CD4-positive, alpha-beta memory T cell (primary cell): Measurements from ENCODE around the gene FOXP4. TPM values are rescaled to one million over a fixed set of nuclear protein-coding genes. Genes with fewer than 3 reads are reported as not detected.

Experiments used
- CTCF ChIA-PET: fragments of 350-600 bp; sonication (Branson Sonifier 250); formaldehyde crosslinking; loops from one replicate; lab custom pipeline; 2021; ENCODE audit warnings: inconsistent platforms; ENCODE audit not compliant: partially characterized antibody; lab: Charles Lee
- POLR2A ChIA-PET: fragments of 350-600 bp; sonication (Branson Sonifier 250); formaldehyde crosslinking; loops from one replicate; lab custom pipeline; 2021; ENCODE audit not compliant: partially characterized antibody; lab: Charles Lee
- DNase-seq, 5 donors: peaks; one replicate each; pipeline versions ENCODE4 v3.0.0 to v3.0.0-alpha.2; 2020 to 2022; ENCODE audit warnings: mixed read lengths in 1 of 5
- H3K27ac ChIP-seq: one replicate; pipeline ENCODE4 v1.7.0; 2013; ENCODE audit warnings: low read depth, low read length
- H3K27me3 ChIP-seq: 2 replicates; pipeline ENCODE4 v1.7.0; 2013; ENCODE audit warnings: mild to moderate bottlenecking, low read length, moderate library complexity; ENCODE audit not compliant: insufficient read depth
- H3K36me3 ChIP-seq: 2 replicates; pipeline ENCODE4 v1.7.0; 2013; ENCODE audit warnings: mild to moderate bottlenecking, low read length, moderate library complexity; ENCODE audit not compliant: insufficient read depth
- H3K4me1 ChIP-seq: 2 replicates; pipeline ENCODE4 v1.7.0; 2013; ENCODE audit warnings: mild to moderate bottlenecking, low read length, moderate library complexity; ENCODE audit not compliant: insufficient read depth
- H3K4me3 ChIP-seq, 2 donors: one replicate each; pipeline ENCODE4 v1.7.0; 2013; ENCODE audit warnings: low read length in 2 of 2, mild to moderate bottlenecking in 1 of 2
- H3K9me3 ChIP-seq, 2 donors: one replicate each; pipeline ENCODE4 v1.7.0; 2013; ENCODE audit warnings: low read length in 2 of 2, control low read depth in 1 of 2; ENCODE audit not compliant: control insufficient read depth in 1 of 2
- H3K27ac Mint-ChIP-seq, 7 donors: one replicate each; pipeline ENCODE4 v1.8.0; 2020 to 2021; ENCODE audit warnings: mixed read lengths in 7 of 7, mild to moderate bottlenecking in 6 of 7, inconsistent platforms in 3 of 7, moderate library complexity in 3 of 7
- H3K27me3 Mint-ChIP-seq, 2 donors: one replicate each; pipeline ENCODE4 v1.8.0; 2020 to 2021; ENCODE audit warnings: mixed read lengths in 2 of 2
- H3K36me3 Mint-ChIP-seq, 2 donors: one replicate each; pipeline ENCODE4 v1.8.0; 2020 to 2021; ENCODE audit warnings: mixed read lengths in 2 of 2, inconsistent platforms in 1 of 2, mild to moderate bottlenecking in 1 of 2
- H3K4me1 Mint-ChIP-seq, 4 donors: one replicate each; pipeline ENCODE4 v1.8.0; 2020 to 2021; ENCODE audit warnings: mixed read lengths in 4 of 4, mild to moderate bottlenecking in 1 of 4
- H3K4me3 Mint-ChIP-seq, 8 donors: one replicate each; pipeline ENCODE4 v1.8.0; 2020 to 2021; ENCODE audit warnings: mixed read lengths in 8 of 8, mild to moderate bottlenecking in 7 of 8, moderate library complexity in 6 of 8, inconsistent platforms in 3 of 8
- H3K9me3 Mint-ChIP-seq, 8 donors: one replicate each; pipeline ENCODE4 v1.8.0; 2020 to 2021; ENCODE audit warnings: mixed read lengths in 8 of 8, mild to moderate bottlenecking in 5 of 8, inconsistent platforms in 3 of 8, moderate library complexity in 1 of 8
- intact Hi-C: fragments of 100-400 bp; cut with micrococcal nuclease; formaldehyde crosslinking; loops from one replicate; pipeline ENCODE4 v1.15.1; 2023
- polyA plus RNA-seq, 2 donors: library from polyadenylated mRNA; unstranded; fragments of 300-500 nt; fragmentation: Illumina TruSeq; gene quantifications; one replicate each; pipeline ENCODE4 v1.2.3, GENCODE V29; 2021
- total RNA-seq, 2 experiments: library from RNA; stranded (reverse); gene quantifications; one replicate each; pipeline ENCODE4 v1.2.3, GENCODE V29; 2021

FOXP4 gene
- total and polyA plus RNA-seq, 4 experiments from 2014 or later = 0.08 to 7.8 (median 4.5) TPM

- no peak overlapping the region for H3K4me3 ChIP-seq
- Mint-ChIP-seq H3K27me3 (peaks cover 0 to 1% of the 10 kb centered on the region in 2 donors), H3K4me3 (no peak overlapping the region), H3K27ac (no peak overlapping the region), H3K4me1 (peaks cover 0 to 10% (median 4%) of the 10 kb centered on the region in 4 donors), H3K36me3 (no peaks in the 10 kb centered on the region), H3K9me3 (peaks cover 0 to 1% (median 0%) of the 10 kb centered on the region in 8 donors)
- H3K9me3 ChIP-seq = no peaks in the 10 kb centered on the region
- H3K4me1 ChIP-seq = peaks cover under 1% of the 10 kb centered on the region
- ChIA-PET POLR2A (interaction anchor here (0.6 kb wide), 1 partner anchor 18 kb away, joined by 3 read pairs; no protein-coding TSS in a partner anchor), CTCF (interaction anchor here (1.0 kb wide), 2 partner anchors 64 to 110 kb away, joined by 3 read pairs; no protein-coding TSS in a partner anchor)
- H3K27ac ChIP-seq = no peak overlapping the region
- intact Hi-C loops = no loop called here
- DNase-seq = no peak
- H3K36me3 ChIP-seq = no peaks in the 10 kb centered on the region
- H3K27me3 ChIP-seq = no peaks in the 10 kb centered on the region
Observed at GRCh38 chr6:41538556-41539182, 7.5 kb upstream of the FOXP4 start.

GRCh38 chr6:41539204-41539603, 7.0 kb upstream of the FOXP4 start:
- peak overlapping the region in 1 of 7 donors; percentile 36 for H3K27ac Mint-ChIP-seq
- H3K4me1 ChIP-seq = no peaks in the 10 kb centered on the region
- H3K4me3 Mint-ChIP-seq = no peak overlapping the region
- no peaks in the 10 kb centered on the region for H3K27me3 ChIP-seq
- H3K9me3 Mint-ChIP-seq = peaks cover 0 to 1% (median 0%) of the 10 kb centered on the region in 8 donors
- intact Hi-C loops = no loop called here
- DNase-seq = no peak
- no peak overlapping the region for H3K27ac ChIP-seq
- H3K9me3 ChIP-seq = no peaks in the 10 kb centered on the region
- H3K36me3 Mint-ChIP-seq = no peaks in the 10 kb centered on the region
- peaks cover 0 to 6% (median 2%) of the 10 kb centered on the region in 4 donors for H3K4me1 Mint-ChIP-seq
- CTCF ChIA-PET = interaction anchor here (0.6 to 1.0 kb wide), 2 partner anchors 63 to 373 kb away, joined by 3 read pairs; no protein-coding TSS in a partner anchor
- no peaks in the 10 kb centered on the region for H3K36me3 ChIP-seq
- POLR2A ChIA-PET = interaction anchor here (0.6 kb wide), 1 partner anchor 18 kb away, joined by 3 read pairs; no protein-coding TSS in a partner anchor
- H3K27me3 Mint-ChIP-seq = peaks cover 0 to 1% of the 10 kb centered on the region in 2 donors
- no peak overlapping the region for H3K4me3 ChIP-seq

- no peak overlapping the region for H3K27ac Mint-ChIP-seq
- H3K4me3 Mint-ChIP-seq = no peak overlapping the region
- no peak for DNase-seq
- H3K9me3 ChIP-seq = no peaks in the 10 kb centered on the region
- H3K4me3 ChIP-seq = no peak overlapping the region
- intact Hi-C loops = no loop called here
- peaks cover 14% of the 10 kb centered on the region for H3K4me1 ChIP-seq
- H3K27me3 Mint-ChIP-seq = peaks cover 0 to 1% of the 10 kb centered on the region in 2 donors
- H3K27ac ChIP-seq = no peak overlapping the region
- H3K36me3 ChIP-seq = no peaks in the 10 kb centered on the region
- no peaks in the 10 kb centered on the region for H3K27me3 ChIP-seq
- H3K36me3 Mint-ChIP-seq = no peaks in the 10 kb centered on the region
- ChIA-PET POLR2A (no interaction called here), CTCF (interaction anchor here (4.1 kb wide), 1 partner anchor 117 kb away, joined by 21 read pairs; no protein-coding TSS in a partner anchor)
- H3K4me1 Mint-ChIP-seq = peaks cover 7 to 17% (median 13%) of the 10 kb centered on the region in 4 donors
- peaks cover 0 to 3% (median 0%) of the 10 kb centered on the region in 8 donors for H3K9me3 Mint-ChIP-seq
Observed at GRCh38 chr6:41541364-41541763, 4.8 kb upstream of the FOXP4 start.

GRCh38 chr6:41543087-41543486, 3.1 kb upstream of the FOXP4 start:
- intact Hi-C loops = no loop called here
- no peak for DNase-seq
- Histone ChIP-seq H3K4me3 (no peak overlapping the region), H3K36me3 (no peaks in the 10 kb centered on the region), H3K27me3 (peaks cover 4% of the 10 kb centered on the region), H3K4me1 (peaks cover 23% of the 10 kb centered on the region), H3K9me3 (no peaks in the 10 kb centered on the region), H3K27ac (no peak overlapping the region)
- H3K36me3 Mint-ChIP-seq = peaks cover 0 to 4% of the 10 kb centered on the region in 2 donors
- peak overlapping the region in 1 of 7 donors; percentile 17 for H3K27ac Mint-ChIP-seq
- POLR2A ChIA-PET = interaction anchor here (1.1 kb wide), 1 partner anchor 11 kb away, joined by 3 read pairs; no protein-coding TSS in a partner anchor
- CTCF ChIA-PET = interaction anchor here (1.4 to 4.1 kb wide), 2 partner anchors 26 to 119 kb away, joined by 3 to 21 read pairs; no protein-coding TSS in a partner anchor
- no peak overlapping the region for H3K4me3 Mint-ChIP-seq
- H3K9me3 Mint-ChIP-seq = peaks cover 0 to 3% (median 0%) of the 10 kb centered on the region in 8 donors
- peaks cover 7 to 23% (median 16%) of the 10 kb centered on the region in 4 donors for H3K4me1 Mint-ChIP-seq
- peaks cover 0 to 1% of the 10 kb centered on the region in 2 donors for H3K27me3 Mint-ChIP-seq

- H3K27ac ChIP-seq = no peak overlapping the region
- H3K4me1 ChIP-seq = peaks cover 37% of the 10 kb centered on the region
- H3K27me3 Mint-ChIP-seq = peaks cover 0 to 2% of the 10 kb centered on the region in 2 donors
Observed at GRCh38 chr6:41545247-41545702, 906 bp upstream of the FOXP4 start.

GRCh38 chr6:41546475-41546865, 289 bp downstream of the FOXP4 start:
- peak in 1 of 5 donors; percentile 53 for DNase-seq
- H3K9me3 ChIP-seq = no peaks in the 10 kb centered on the region
- H3K27ac ChIP-seq = no peak overlapping the region
- CTCF ChIA-PET = no interaction called here
- peaks cover 0 to 2% (median 0%) of the 10 kb centered on the region in 8 donors for H3K9me3 Mint-ChIP-seq
- H3K4me3 Mint-ChIP-seq = peak overlapping the region in 1 of 8 donors; percentile 57
- POLR2A ChIA-PET = interaction anchor here (0.7 to 2.4 kb wide), 4 partner anchors 11 to 121 kb away, joined by 4 to 11 read pairs (median 6); no protein-coding TSS in a partner anchor
- H3K27ac Mint-ChIP-seq = peak overlapping the region in 1 of 7 donors; percentile 40
- peaks cover 0 to 2% of the 10 kb centered on the region in 2 donors for H3K27me3 Mint-ChIP-seq
- H3K4me1 ChIP-seq = peaks cover 37% of the 10 kb centered on the region
- H3K4me1 Mint-ChIP-seq = peaks cover 11 to 47% (median 32%) of the 10 kb centered on the region in 4 donors
- peaks cover 17% of the 10 kb centered on the region for H3K27me3 ChIP-seq
- peak overlapping the region in 1 of 2 donors; percentile 75 for H3K4me3 ChIP-seq
- H3K36me3 Mint-ChIP-seq = peaks cover 9 to 12% of the 10 kb centered on the region in 2 donors
- intact Hi-C loops = loop anchor here (1.0 to 5.0 kb wide), 4 partner anchors 15 to 120 kb away; no protein-coding TSS in a partner anchor
- no peaks in the 10 kb centered on the region for H3K36me3 ChIP-seq

More at GRCh38 chr6:41545247-41545702, 906 bp upstream of the FOXP4 start:
- Mint-ChIP-seq H3K4me1 (peaks cover 11 to 38% (median 26%) of the 10 kb centered on the region in 4 donors), H3K36me3 (peaks cover 5 to 8% of the 10 kb centered on the region in 2 donors), H3K4me3 (peak overlapping the region; percentile 66 to 94 (median 76)), H3K9me3 (peaks cover 0 to 2% (median 0%) of the 10 kb centered on the region in 8 donors), H3K27ac (peak overlapping the region in 2 of 7 donors; percentile 40 to 54)
- H3K36me3 ChIP-seq = no peaks in the 10 kb centered on the region
- CTCF ChIA-PET = interaction anchor here (0.6 to 4.1 kb wide), 3 partner anchors 103 to 121 kb away, joined by 3 to 21 read pairs (median 3); no protein-coding TSS in a partner anchor
- peaks cover 17% of the 10 kb centered on the region for H3K27me3 ChIP-seq
- intact Hi-C loops = loop anchor here (5.0 kb wide), 1 partner anchor 47 kb away; no protein-coding TSS in a partner anchor
- DNase-seq = no peak
- H3K4me3 ChIP-seq = peak overlapping the region; percentile 8 to 60
- POLR2A ChIA-PET = no interaction called here
- no peaks in the 10 kb centered on the region for H3K9me3 ChIP-seq
